ENCODE data around the gene PARP1.

DNA sequence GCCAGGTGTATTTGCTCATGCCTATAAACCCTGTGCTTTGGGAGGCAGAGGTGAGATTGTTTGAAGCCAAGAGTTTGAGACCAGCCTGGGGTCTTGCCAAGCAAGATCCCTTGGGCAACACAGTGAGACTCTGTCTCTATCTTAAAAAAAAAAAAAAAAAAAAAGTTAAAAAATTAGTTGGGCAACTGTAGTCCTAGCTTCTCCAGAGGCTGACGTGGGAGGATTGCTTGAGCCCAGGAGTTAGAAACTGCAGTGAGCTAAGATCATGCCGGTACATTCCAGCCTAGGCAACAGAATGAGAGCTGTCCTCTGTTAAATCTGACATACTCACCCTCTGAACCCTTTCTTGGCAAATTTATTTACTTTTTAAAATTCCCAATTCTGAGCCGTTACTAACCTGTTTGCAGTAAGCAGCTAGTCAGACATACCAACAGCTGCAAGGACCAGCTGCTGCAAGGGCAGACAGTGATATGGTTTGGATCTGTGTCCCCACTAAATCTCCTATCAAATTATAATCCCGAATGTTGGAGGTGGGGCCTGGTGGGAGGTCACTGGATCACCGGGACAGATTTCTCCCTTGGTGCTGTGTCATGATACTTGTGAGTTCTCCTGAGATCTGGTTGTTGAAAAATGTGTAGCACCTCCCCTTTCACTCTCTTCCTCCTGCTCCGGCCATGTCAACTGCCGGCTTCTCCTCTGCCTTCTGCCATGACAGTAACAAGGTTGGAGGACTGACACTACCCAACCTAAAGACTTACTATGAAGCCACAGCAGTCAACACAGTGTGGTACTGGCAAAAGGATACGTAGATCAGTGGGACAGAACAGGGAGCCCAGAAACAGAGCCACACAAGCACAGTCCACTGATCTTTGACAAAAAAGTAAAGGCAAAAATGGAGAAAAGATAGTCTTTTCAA, 10.6 kb downstream of the PARP1 start:
- TF ChIP-seq ZNF274 (IDR thresholded peaks at IDR 0.05; ENCODE audit: low read depth, low read length), result no peak
- TF ChIP-seq SUZ12 (IDR thresholded peaks at IDR 0.05; ENCODE audit: extremely low read depth, insufficient read depth, insufficient read length), result no peak

Measured in NT2/D1 (cell line).